HEK293 (cell line): ENCODE measurements around the gene PPARA.

Experiments
- CTCF ChIA-PET: fragments of 350-600 bp; formaldehyde crosslinking; extraction: SDS; loops from one replicate; lab custom pipeline; 2021; ENCODE audit warnings: antibody characterized with exemption; lab: Yijun Ruan, JAX
- POLR2A ChIA-PET: fragments of 300-600 bp; formaldehyde crosslinking; extraction: SDS; loops from one replicate; lab custom pipeline; 2020; ENCODE audit warnings: antibody characterized with exemption, inconsistent platforms; lab: Yijun Ruan, JAX
- H3K27ac ChIP-seq: fragments of 200-500 bp; sonication (Bioruptor generic); 2 replicates; pipeline ENCODE4 v1.5.1; 2014; ENCODE audit warnings: low read depth, low read length, control low read depth, inconsistent platforms; ENCODE audit errors: extremely low read depth
- H3K36me3 ChIP-seq, 2 experiments: fragments of 200-500 bp in 1 of 2; sonication (Bioruptor generic) in 1 of 2; 1 replicate in 1 of 2; 2 replicates in 1 of 2; pipeline ENCODE4 v1.5.1; 2014 to 2017; ENCODE audit warnings: inconsistent platforms in 2 of 2, low read length in 2 of 2; ENCODE audit not compliant: control insufficient read depth in 2 of 2, insufficient read depth in 1 of 2
- H3K4me1 ChIP-seq: fragments of 200-500 bp; sonication (Bioruptor generic); 2 replicates; pipeline ENCODE4 v1.5.1; 2014; ENCODE audit warnings: mild to moderate bottlenecking, low read length, inconsistent platforms; ENCODE audit not compliant: control insufficient read depth, insufficient read depth
- H3K4me3 ChIP-seq: 2 replicates; pipeline ENCODE4 v1.5.1; 2011; ENCODE audit warnings: low read depth, mild to moderate bottlenecking, control low read depth, low read length, moderate library complexity
- H3K9me3 ChIP-seq: fragments of 200-500 bp; sonication (Bioruptor generic); 2 replicates; pipeline ENCODE4 v1.5.1; 2014; ENCODE audit warnings: low read depth, low read length, inconsistent platforms; ENCODE audit not compliant: control insufficient read depth, insufficient read depth
- EGR2 ChIP-seq: fragments of 450-650 bp; formaldehyde crosslinking; IDR thresholded peaks from 2 replicates; pipeline ENCODE4 v1.5.1; 2016; ENCODE audit warnings: low read depth, missing biosample characterization, missing genetic modification characterization
- GLI4 ChIP-seq: fragments of 450-650 bp; formaldehyde crosslinking; IDR thresholded peaks from 2 replicates; pipeline ENCODE4 v1.5.1; 2016; ENCODE audit warnings: missing biosample characterization, missing genetic modification characterization
- GLIS1 ChIP-seq: fragments of 450-650 bp; formaldehyde crosslinking; IDR thresholded peaks from 2 replicates; pipeline ENCODE4 v1.5.1; 2016; ENCODE audit warnings: missing biosample characterization, missing genetic modification characterization
- KLF10 ChIP-seq: fragments of 450-650 bp; IDR thresholded peaks from 2 replicates; pipeline ENCODE4 v1.5.1; 2018; ENCODE audit warnings: missing biosample characterization, mild to moderate bottlenecking, missing genetic modification characterization
- KLF16 ChIP-seq: fragments of 450-650 bp; formaldehyde crosslinking; IDR thresholded peaks from 2 replicates; pipeline ENCODE4 v1.5.1; 2017; ENCODE audit warnings: missing biosample characterization, missing genetic modification characterization
- PRDM1 ChIP-seq: fragments of 450-650 bp; formaldehyde crosslinking; IDR thresholded peaks from 2 replicates; pipeline ENCODE4; 2016; ENCODE audit warnings: missing biosample characterization, missing genetic modification characterization
- SALL2 ChIP-seq: fragments of 450-650 bp; formaldehyde crosslinking; IDR thresholded peaks from 2 replicates; pipeline ENCODE4 v1.5.0; 2017; ENCODE audit warnings: missing biosample characterization, mild to moderate bottlenecking, missing genetic modification characterization, borderline replicate concordance
- WT1 ChIP-seq: fragments of 450-650 bp; formaldehyde crosslinking; IDR thresholded peaks from 2 replicates; pipeline ENCODE4 v1.5.1; 2016; ENCODE audit warnings: missing biosample characterization, missing genetic modification characterization
- ZFHX2 ChIP-seq: fragments of 450-650 bp; formaldehyde crosslinking; conservative IDR thresholded peaks from 2 replicates; pipeline ENCODE4 v1.5.1; 2016; ENCODE audit warnings: missing biosample characterization, missing genetic modification characterization
- ZNF146 ChIP-seq: fragments of 450-650 bp; formaldehyde crosslinking; IDR thresholded peaks from 2 replicates; pipeline ENCODE4 v1.5.1; 2016; ENCODE audit warnings: missing biosample characterization, missing genetic modification characterization
- ZNF174 ChIP-seq: fragments of 450-650 bp; formaldehyde crosslinking; IDR thresholded peaks from 2 replicates; pipeline ENCODE4 v1.5.0; 2017; ENCODE audit warnings: missing biosample characterization, mild to moderate bottlenecking, missing genetic modification characterization
- ZNF248 ChIP-seq: fragments of 450-650 bp; formaldehyde crosslinking; IDR thresholded peaks from 2 replicates; pipeline ENCODE4 v1.5.1; 2017; ENCODE audit warnings: missing biosample characterization, missing genetic modification characterization
- ZNF354C ChIP-seq: fragments of 450-650 bp; formaldehyde crosslinking; IDR thresholded peaks from 2 replicates; pipeline ENCODE4 v1.5.1; 2016; ENCODE audit warnings: missing biosample characterization, missing genetic modification characterization, low read depth, borderline replicate concordance
- ZNF501 ChIP-seq: fragments of 450-650 bp; formaldehyde crosslinking; IDR thresholded peaks from 2 replicates; pipeline ENCODE4 v1.5.1; 2016; ENCODE audit warnings: missing biosample characterization, missing genetic modification characterization
- ZNF510 ChIP-seq: fragments of 450-650 bp; formaldehyde crosslinking; IDR thresholded peaks from 2 replicates; pipeline ENCODE4 v1.5.1; 2018; ENCODE audit warnings: mild to moderate bottlenecking, missing genetic modification characterization, missing biosample characterization; ENCODE audit not compliant: insufficient replicate concordance
- ZNF514 ChIP-seq: fragments of 450-650 bp; formaldehyde crosslinking; IDR thresholded peaks from 2 replicates; pipeline ENCODE4 v1.5.1; 2016; ENCODE audit warnings: missing biosample characterization, missing genetic modification characterization
- ZNF521 ChIP-seq: fragments of 450-650 bp; formaldehyde crosslinking; IDR thresholded peaks from 2 replicates; pipeline ENCODE4 v1.5.1; 2017; ENCODE audit warnings: missing biosample characterization, mild to moderate bottlenecking, missing genetic modification characterization
- ZNF621 ChIP-seq: fragments of 450-650 bp; formaldehyde crosslinking; IDR thresholded peaks from 2 replicates; pipeline ENCODE4 v1.5.1; 2017; ENCODE audit warnings: missing biosample characterization, missing genetic modification characterization
- ZNF629 ChIP-seq: fragments of 450-650 bp; formaldehyde crosslinking; IDR thresholded peaks from 2 replicates; pipeline ENCODE4 v1.5.1; 2017; ENCODE audit warnings: missing biosample characterization, missing genetic modification characterization
- ZNF677 ChIP-seq: fragments of 450-650 bp; IDR thresholded peaks from 2 replicates; pipeline ENCODE4 v1.5.0; 2018; ENCODE audit warnings: missing biosample characterization, mild to moderate bottlenecking, missing genetic modification characterization, moderate library complexity
- ZNF701 ChIP-seq: fragments of 450-650 bp; formaldehyde crosslinking; IDR thresholded peaks from 2 replicates; pipeline ENCODE4 v1.5.1; 2016; ENCODE audit warnings: missing biosample characterization, missing genetic modification characterization
- ZNF792 ChIP-seq: fragments of 450-650 bp; formaldehyde crosslinking; IDR thresholded peaks from 2 replicates; pipeline ENCODE4 v1.5.1; 2016; ENCODE audit warnings: missing biosample characterization, missing genetic modification characterization
- ZSCAN23 ChIP-seq: fragments of 450-650 bp; formaldehyde crosslinking; IDR thresholded peaks from 2 replicates; pipeline ENCODE4 v1.5.1; 2016; ENCODE audit warnings: missing biosample characterization, missing genetic modification characterization
- TF ChIP-seq, protein P1 (sequence below): fragments of 450-650 bp; formaldehyde crosslinking; IDR thresholded peaks from 2 replicates; pipeline ENCODE4 v1.5.1; 2016; ENCODE audit warnings: missing biosample characterization, missing genetic modification characterization
- TF ChIP-seq, protein P2 (sequence below): fragments of 450-650 bp; formaldehyde crosslinking; IDR thresholded peaks from 2 replicates; pipeline ENCODE4 v1.5.1; 2017; ENCODE audit warnings: missing biosample characterization, missing genetic modification characterization
- TF ChIP-seq, protein P3 (sequence below): fragments of 450-650 bp; formaldehyde crosslinking; IDR thresholded peaks from 2 replicates; pipeline ENCODE4 v1.5.1; 2016; ENCODE audit warnings: missing biosample characterization, missing genetic modification characterization
- TF ChIP-seq, protein P4 (sequence below): fragments of 450-650 bp; formaldehyde crosslinking; IDR thresholded peaks from 2 replicates; pipeline ENCODE4 v1.5.1; 2017; ENCODE audit warnings: missing biosample characterization, missing genetic modification characterization
- TF ChIP-seq, protein P5 (sequence below): fragments of 450-650 bp; formaldehyde crosslinking; IDR thresholded peaks from 2 replicates; pipeline ENCODE4 v1.5.1; 2016; ENCODE audit warnings: missing biosample characterization, missing genetic modification characterization
- TF ChIP-seq, protein P6 (sequence below): fragments of 450-650 bp; formaldehyde crosslinking; IDR thresholded peaks from 2 replicates; pipeline ENCODE4 v1.5.1; 2016; ENCODE audit warnings: missing biosample characterization, missing genetic modification characterization, borderline replicate concordance

PPARA gene

DNA sequence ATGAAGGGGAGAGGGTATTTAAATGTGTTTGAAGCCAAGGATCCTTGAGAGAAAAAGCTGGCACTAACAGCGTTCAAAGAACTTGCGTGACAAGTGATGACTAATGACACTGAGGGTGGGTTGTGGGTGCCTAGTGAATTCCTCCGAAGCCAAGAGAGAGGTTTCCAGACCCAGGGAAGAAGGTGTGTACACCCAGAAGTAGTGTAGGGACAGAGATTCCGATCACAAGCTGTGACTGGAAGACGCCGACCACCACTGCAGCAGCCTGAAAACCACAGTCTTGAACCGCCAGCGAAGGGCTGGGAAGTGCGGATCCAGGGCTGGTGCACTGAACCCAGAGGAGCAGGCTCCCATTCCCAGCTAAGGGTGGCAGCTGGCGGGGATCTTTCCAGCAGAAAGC is 9.5 kb downstream of the PPARA start:
- POLR2A ChIA-PET = interaction anchor here (0.6 kb wide), 1 partner anchor 142 kb away, joined by 6 read pairs; no protein-coding TSS in a partner anchor

DNA sequence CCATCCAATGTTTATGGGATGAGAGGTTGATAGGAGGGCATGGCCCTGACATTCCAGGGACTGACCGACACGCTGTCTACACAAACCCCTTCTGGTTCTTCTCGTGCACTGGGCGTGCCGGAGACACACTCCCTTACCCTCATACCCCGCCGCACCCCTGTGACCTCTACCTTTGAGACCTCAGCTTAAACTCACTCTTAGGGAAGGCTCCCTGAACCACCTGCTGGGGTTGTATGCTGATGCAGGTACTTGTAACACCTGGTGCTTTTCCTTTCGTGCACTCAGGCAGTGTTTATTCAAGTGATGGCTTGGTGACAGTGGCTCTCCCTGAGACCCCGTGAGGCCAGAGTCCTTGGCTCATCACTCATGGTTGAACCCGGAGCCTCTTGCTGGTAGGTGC is 12.0 kb downstream of the PPARA start:
- ChIA-PET CTCF (interaction anchor here (0.5 kb wide), 1 partner anchor 153 kb away, joined by 4 read pairs; no protein-coding TSS in a partner anchor), POLR2A (no interaction called here)
- Histone ChIP-seq H3K36me3 (peaks cover 0 to 6% of the 10 kb centered on the region in 2 experiments; a peak in 2 of 3 replicates), H3K4me3 (no peak overlapping the region), H3K9me3 (no peaks in the 10 kb centered on the region), H3K27ac (no peak overlapping the region), H3K4me1 (no peaks in the 10 kb centered on the region)
- TF ChIP-seq ZNF146 (no peak), KLF10 (tag by site-specific recombination) (no peak), SALL2 (tag by site-specific recombination) (no peak), ZNF629 (tag by site-specific recombination) (no peak), ZNF248 (tag by site-specific recombination) (no peak), ZNF621 (tag by site-specific recombination) (no peak), ZNF521 (no peak), GLI4 (tag by site-specific recombination) (no peak), ZNF174 (tag by site-specific recombination) (no peak), ZNF792 (no peak), ZNF501 (tag by site-specific recombination) (no peak), ZFHX2 (no peak)
- TF ChIP-seq, protein P1, sequence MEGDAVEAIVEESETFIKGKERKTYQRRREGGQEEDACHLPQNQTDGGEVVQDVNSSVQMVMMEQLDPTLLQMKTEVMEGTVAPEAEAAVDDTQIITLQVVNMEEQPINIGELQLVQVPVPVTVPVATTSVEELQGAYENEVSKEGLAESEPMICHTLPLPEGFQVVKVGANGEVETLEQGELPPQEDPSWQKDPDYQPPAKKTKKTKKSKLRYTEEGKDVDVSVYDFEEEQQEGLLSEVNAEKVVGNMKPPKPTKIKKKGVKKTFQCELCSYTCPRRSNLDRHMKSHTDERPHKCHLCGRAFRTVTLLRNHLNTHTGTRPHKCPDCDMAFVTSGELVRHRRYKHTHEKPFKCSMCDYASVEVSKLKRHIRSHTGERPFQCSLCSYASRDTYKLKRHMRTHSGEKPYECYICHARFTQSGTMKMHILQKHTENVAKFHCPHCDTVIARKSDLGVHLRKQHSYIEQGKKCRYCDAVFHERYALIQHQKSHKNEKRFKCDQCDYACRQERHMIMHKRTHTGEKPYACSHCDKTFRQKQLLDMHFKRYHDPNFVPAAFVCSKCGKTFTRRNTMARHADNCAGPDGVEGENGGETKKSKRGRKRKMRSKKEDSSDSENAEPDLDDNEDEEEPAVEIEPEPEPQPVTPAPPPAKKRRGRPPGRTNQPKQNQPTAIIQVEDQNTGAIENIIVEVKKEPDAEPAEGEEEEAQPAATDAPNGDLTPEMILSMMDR (tag by site-specific recombination) = no peak
- TF ChIP-seq, protein P2, sequence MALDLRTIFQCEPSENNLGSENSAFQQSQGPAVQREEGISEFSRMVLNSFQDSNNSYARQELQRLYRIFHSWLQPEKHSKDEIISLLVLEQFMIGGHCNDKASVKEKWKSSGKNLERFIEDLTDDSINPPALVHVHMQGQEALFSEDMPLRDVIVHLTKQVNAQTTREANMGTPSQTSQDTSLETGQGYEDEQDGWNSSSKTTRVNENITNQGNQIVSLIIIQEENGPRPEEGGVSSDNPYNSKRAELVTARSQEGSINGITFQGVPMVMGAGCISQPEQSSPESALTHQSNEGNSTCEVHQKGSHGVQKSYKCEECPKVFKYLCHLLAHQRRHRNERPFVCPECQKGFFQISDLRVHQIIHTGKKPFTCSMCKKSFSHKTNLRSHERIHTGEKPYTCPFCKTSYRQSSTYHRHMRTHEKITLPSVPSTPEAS (tag by site-specific recombination) = no peak

More for the DNA sequence above, 9.5 kb downstream of the PPARA start:
- TF ChIP-seq ZNF174 (tag by site-specific recombination) (no peak), GLIS1 (tag by site-specific recombination) (no peak), ZNF701 (tag by site-specific recombination) (no peak), GLI4 (tag by site-specific recombination) (no peak), ZNF354C (tag by site-specific recombination) (no peak), ZNF510 (tag by site-specific recombination) (no peak), EGR2 (tag by site-specific recombination) (no peak), ZNF514 (tag by site-specific recombination) (no peak), ZNF677 (tag by site-specific recombination) (no peak), PRDM1 (tag by site-specific recombination) (no peak), KLF16 (tag by site-specific recombination) (no peak), ZSCAN23 (tag by site-specific recombination) (no peak), WT1 (tag by site-specific recombination) (no peak)
- TF ChIP-seq, protein P3, sequence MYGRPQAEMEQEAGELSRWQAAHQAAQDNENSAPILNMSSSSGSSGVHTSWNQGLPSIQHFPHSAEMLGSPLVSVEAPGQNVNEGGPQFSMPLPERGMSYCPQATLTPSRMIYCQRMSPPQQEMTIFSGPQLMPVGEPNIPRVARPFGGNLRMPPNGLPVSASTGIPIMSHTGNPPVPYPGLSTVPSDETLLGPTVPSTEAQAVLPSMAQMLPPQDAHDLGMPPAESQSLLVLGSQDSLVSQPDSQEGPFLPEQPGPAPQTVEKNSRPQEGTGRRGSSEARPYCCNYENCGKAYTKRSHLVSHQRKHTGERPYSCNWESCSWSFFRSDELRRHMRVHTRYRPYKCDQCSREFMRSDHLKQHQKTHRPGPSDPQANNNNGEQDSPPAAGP (tag by site-specific recombination) = no peak
- TF ChIP-seq, protein P4, sequence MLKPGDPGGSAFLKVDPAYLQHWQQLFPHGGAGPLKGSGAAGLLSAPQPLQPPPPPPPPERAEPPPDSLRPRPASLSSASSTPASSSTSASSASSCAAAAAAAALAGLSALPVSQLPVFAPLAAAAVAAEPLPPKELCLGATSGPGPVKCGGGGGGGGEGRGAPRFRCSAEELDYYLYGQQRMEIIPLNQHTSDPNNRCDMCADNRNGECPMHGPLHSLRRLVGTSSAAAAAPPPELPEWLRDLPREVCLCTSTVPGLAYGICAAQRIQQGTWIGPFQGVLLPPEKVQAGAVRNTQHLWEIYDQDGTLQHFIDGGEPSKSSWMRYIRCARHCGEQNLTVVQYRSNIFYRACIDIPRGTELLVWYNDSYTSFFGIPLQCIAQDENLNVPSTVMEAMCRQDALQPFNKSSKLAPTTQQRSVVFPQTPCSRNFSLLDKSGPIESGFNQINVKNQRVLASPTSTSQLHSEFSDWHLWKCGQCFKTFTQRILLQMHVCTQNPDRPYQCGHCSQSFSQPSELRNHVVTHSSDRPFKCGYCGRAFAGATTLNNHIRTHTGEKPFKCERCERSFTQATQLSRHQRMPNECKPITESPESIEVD (tag by site-specific recombination) = no peak
- TF ChIP-seq, protein P5, sequence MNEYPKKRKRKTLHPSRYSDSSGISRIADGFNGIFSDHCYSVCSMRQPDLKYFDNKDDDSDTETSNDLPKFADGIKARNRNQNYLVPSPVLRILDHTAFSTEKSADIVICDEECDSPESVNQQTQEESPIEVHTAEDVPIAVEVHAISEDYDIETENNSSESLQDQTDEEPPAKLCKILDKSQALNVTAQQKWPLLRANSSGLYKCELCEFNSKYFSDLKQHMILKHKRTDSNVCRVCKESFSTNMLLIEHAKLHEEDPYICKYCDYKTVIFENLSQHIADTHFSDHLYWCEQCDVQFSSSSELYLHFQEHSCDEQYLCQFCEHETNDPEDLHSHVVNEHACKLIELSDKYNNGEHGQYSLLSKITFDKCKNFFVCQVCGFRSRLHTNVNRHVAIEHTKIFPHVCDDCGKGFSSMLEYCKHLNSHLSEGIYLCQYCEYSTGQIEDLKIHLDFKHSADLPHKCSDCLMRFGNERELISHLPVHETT (tag by site-specific recombination) = no peak
- TF ChIP-seq, protein P6, sequence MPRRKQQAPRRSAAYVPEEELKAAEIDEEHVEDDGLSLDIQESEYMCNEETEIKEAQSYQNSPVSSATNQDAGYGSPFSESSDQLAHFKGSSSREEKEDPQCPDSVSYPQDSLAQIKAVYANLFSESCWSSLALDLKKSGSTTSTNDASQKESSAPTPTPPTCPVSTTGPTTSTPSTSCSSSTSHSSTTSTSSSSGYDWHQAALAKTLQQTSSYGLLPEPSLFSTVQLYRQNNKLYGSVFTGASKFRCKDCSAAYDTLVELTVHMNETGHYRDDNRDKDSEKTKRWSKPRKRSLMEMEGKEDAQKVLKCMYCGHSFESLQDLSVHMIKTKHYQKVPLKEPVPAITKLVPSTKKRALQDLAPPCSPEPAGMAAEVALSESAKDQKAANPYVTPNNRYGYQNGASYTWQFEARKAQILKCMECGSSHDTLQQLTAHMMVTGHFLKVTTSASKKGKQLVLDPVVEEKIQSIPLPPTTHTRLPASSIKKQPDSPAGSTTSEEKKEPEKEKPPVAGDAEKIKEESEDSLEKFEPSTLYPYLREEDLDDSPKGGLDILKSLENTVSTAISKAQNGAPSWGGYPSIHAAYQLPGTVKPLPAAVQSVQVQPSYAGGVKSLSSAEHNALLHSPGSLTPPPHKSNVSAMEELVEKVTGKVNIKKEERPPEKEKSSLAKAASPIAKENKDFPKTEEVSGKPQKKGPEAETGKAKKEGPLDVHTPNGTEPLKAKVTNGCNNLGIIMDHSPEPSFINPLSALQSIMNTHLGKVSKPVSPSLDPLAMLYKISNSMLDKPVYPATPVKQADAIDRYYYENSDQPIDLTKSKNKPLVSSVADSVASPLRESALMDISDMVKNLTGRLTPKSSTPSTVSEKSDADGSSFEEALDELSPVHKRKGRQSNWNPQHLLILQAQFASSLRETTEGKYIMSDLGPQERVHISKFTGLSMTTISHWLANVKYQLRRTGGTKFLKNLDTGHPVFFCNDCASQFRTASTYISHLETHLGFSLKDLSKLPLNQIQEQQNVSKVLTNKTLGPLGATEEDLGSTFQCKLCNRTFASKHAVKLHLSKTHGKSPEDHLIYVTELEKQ = no peak
- Histone ChIP-seq H3K27ac (no peak overlapping the region), H3K4me3 (no peak overlapping the region), H3K36me3 (peaks cover 7 to 19% of the 10 kb centered on the region in 2 experiments; a peak in 2 of 3 replicates), H3K4me1 (no peaks in the 10 kb centered on the region), H3K9me3 (no peaks in the 10 kb centered on the region)
- CTCF ChIA-PET = no interaction called here
